Posterior vena cava (tissue), 2 donors: ENCODE data around the gene RALB. TPM values are rescaled to one million over a fixed set of nuclear protein-coding genes. Genes with fewer than 3 reads are reported as not detected.

Experiments
- DNase-seq: peaks from one replicate; pipeline ENCODE4 v3.0.0-alpha.2; 2020; ENCODE audit warnings: low spot score
- intact Hi-C, 2 donors: fragments of 100-400 bp; cut with DNase I; formaldehyde crosslinking; loops; one replicate each; pipeline versions ENCODE4 v1.14.1 to v1.14.2; 2022 to 2023
- total RNA-seq, 2 donors: library from RNA; stranded (reverse); fragmentation: NEBNext Ultra II Directional; extraction: Animal tissue kit (Norgen Biotek cat#: 25700); gene quantifications; one replicate each; pipeline ENCODE4 v1.2.1, GENCODE V29; 2021
- donor health status: DM: yes; HTN: yes; CAD: no.
- donor health status: DM: yes; HTN: yes; CAD: no.

RALB gene
- total RNA-seq, 2 donors from 2014 or later: 42.5 to 55.0 TPM

GRCh38 chr2:120255986-120256650 lies 3.5 kb downstream of the RALB start:
- DNase-seq: peak; percentile 5
- intact Hi-C loops: loop anchor here in 1 of 2 donors (10.0 kb wide), 1 partner anchor 1719 kb away; no protein-coding TSS in a partner anchor

- intact Hi-C loops: loop anchor here in 1 of 2 donors (10.0 kb wide), 1 partner anchor 1718 kb away; no protein-coding TSS in a partner anchor
Measured at GRCh38 chr2:120256651-120257000, 4.0 kb downstream of the RALB start.

DNA sequence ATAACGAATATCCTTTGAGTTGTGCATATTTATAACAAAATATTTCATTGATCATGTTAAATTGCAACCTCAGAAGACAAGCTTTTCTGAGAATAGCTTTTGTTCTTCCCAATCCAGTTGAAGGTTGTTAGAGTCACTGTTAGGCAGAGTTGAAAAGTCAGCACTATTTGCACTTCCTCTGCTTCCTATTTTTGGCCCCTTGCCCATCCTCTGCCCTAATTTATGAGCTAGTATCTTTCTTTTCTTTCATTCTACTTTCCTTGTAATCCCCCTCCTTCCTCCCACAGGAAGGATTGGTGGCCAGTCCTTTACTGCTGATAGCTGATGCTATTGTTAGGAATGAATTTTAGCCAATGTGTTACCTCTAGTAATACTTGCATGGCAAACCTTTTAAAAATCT lies 4.9 kb downstream of the RALB start:
- no peak for DNase-seq
- intact Hi-C loops: loop anchor here in 1 of 2 donors (10.0 kb wide), 1 partner anchor 1717 kb away; no protein-coding TSS in a partner anchor

More at GRCh38 chr2:120256651-120257000, 4.0 kb downstream of the RALB start:
- no peak for DNase-seq

DNA sequence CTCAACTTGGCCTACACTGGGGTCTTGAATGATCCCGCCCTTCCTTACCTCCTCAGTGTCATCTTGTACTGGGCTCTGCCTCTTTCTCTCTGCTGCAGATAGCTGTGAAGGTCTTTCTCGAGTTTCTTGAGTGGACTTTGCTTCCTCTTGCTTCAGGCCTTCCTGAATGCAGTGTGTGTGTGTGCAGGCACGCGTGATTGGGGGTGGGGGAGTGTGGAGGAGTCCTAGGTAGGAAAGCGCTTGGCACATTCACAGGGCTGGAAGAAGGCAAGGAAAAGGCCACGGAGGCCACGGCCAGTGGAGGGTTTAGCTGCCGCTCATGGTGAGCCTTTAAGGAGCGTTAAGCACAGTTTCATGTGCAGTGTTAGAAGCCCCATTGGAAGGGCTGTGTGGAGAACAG lies 5.5 kb downstream of the RALB start:
- intact Hi-C loops: loop anchor here in 1 of 2 donors (10.0 kb wide), 1 partner anchor 1717 kb away; no protein-coding TSS in a partner anchor
- DNase-seq: peak; percentile 46

- intact Hi-C loops: loop anchor here in 1 of 2 donors (10.0 kb wide), 1 partner anchor 1715 kb away; no protein-coding TSS in a partner anchor
- peak; percentile 22 for DNase-seq
Measured at GRCh38 chr2:120259939-120260338, 7.3 kb downstream of the RALB start.

DNA sequence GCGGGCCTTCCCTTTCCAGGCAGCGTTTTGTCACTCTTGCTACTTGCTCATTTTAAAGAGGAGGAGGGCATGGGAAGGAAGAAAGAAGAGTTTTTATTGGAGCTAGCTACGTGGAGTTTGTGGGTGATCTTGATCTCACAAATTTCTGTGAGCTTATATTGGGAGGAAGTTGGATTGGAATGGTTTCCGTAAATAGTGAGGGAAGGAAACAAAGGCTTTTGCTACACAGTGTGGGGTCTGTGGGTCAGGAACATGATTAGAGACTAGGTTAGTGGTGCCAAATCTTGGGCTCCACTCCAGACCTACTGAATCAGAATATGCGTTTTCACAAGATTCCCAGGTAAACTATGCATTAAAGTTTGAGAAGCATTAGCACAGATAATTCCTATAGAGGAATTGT lies 8.1 kb downstream of the RALB start:
- no peak for DNase-seq
- intact Hi-C loops: no loop called here

DNA sequence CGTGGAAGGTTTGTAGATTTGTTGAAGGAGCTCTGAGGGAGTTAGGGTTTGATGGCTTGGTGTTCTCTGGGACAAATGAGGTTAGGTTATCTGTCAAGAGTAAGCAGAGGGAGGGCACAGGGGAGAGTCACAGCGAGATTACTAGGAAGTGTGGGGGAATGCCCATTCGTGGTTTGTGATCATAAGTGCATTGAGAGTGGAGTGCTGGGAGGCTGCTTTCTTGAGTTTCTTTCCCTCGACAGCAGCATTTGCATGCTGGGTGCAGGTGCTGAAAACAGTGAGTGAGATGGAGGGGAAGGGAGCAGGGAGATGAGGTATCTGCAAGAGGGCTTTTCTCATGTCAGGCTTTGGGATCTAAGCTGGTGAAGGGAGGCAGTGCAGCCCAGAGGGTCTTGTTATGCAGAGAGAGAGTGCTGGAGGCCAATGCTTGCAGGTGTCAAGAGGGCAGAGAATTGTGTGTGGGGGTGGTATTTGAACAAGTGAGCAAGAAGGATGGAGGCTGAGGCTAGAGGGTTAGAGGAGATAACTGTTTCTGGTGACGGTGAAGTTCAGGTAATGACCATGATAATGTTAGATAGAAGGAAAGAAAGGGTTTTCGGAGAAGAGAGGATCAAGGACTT lies 8.8 kb downstream of the RALB start:
- DNase-seq: peak; percentile 32
- intact Hi-C loops: no loop called here

GRCh38 chr2:120262150-120262549 lies 9.5 kb downstream of the RALB start:
- DNase-seq: peak; percentile 46
- intact Hi-C loops: no loop called here

- peak; percentile 23 for DNase-seq
- intact Hi-C loops: no loop called here
Measured at GRCh38 chr2:120262761-120263428, 10.2 kb downstream of the RALB start.

GRCh38 chr2:120265006-120265405 lies 12.4 kb downstream of the RALB start:
- DNase-seq: peak; percentile 19
- intact Hi-C loops: no loop called here

GRCh38 chr2:120267348-120267747 lies 14.7 kb downstream of the RALB start:
- intact Hi-C loops: no loop called here
- DNase-seq: peak; percentile 41

GRCh38 chr2:120269076-120269744 lies 16.6 kb downstream of the RALB start:
- intact Hi-C loops: no loop called here
- no peak for DNase-seq

- intact Hi-C loops: no loop called here
- no peak for DNase-seq
Measured at GRCh38 chr2:120269816-120270215, 17.2 kb downstream of the RALB start.

DNA sequence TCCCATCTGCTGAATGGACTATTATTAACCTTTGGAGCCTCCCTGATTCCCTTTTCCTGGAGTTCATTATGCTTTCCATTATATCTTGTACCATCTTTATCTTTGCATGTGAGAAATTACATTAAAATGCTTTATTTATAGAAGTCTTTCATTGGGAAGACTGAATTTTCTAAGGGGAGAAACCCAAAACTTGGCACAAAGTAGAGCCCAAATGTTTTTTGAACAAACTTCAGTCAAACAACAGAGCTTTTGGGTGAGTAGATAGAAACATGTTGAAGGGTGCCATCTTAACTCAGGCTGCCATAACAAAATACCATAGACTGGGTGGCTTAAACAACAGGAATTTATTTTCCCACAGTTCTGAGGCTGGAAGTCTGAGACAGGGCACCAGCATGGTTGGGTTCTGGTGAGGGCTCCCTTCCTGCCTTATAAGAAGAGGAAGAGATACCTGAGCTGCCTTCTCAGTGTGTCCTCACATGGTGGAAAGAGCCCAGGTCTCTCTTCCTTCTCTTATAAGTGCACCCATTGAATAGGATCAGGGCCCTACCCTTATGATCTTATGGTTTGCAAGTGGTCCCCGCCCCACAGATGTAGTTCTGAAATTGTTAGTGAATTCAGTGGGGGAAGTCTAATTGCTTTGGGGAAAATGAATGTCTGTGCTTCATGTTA lies 19.2 kb downstream of the RALB start:
- intact Hi-C loops: no loop called here

DNA sequence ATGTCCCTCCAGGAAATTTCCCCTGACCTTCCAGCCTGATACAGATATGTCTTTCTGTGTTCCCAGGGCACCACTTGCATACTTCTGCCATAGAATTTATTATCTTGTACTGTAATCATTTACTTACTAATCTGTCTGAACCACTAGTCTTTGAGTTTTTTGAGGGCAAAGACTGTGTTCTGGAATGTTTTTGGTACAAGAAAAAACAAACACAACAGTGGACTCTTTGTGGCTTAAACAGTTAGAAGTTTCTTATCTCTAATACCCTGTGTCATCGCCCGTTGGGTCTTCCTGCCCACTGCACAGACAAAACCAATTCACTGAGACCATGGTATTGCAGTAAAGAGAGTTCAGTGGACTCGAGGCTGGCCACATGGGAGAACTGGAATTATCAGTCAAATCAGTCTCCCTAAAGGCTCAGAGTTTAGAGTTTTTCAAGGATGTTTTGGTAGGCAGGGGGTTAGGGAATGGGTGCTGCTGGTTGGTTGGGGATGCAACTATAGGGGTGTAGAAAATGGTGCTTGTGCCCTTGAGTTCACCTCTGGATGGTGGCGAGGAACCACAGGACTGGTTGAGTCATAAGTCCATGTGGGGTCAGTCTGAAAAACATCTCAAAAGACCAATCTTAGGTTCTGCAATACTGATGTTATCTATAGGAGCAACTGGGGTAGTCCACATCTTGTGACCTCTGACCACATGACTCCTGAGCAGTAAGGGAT lies 20.3 kb downstream of the RALB start:
- intact Hi-C loops: no loop called here
- no peak for DNase-seq

More for the DNA sequence above, 19.2 kb downstream of the RALB start:
- DNase-seq: no peak

DNA sequence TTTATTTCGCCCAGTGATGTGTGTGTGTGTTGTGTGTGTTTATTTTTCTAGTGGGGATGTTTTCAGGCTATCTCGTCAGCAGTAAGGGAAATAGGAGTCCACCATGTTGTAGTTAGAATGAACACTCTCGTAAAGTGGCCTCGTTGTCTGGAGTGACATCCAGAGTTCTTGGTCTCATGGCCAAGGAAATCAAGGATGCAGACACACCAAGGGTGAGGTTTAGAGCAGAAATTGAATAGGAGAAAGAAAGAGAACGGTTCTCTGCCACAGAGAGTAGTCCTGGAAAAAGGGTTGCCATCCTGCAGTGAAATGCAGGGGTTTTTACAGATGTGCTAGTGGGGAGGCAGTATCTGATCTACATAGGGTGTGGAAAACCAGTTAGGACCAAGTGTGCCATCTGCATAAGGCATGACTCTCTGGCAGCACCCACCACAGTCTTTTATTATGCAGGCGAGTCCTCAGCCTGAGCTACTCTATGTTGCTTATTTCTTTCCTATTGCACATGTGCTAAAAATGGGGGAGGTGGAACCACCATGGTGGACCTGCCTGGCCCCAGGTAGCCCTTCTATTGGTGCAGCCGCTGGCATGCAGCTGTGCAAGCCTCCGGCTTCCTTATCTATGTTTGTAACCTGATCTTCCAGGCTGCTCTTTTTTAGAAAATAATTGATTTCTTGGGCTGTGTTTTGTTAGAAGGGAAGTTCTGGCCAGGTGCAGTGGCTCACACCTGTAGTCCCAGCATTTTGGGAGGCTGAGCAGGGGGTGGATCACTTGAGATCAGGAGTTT lies 23.2 kb downstream of the RALB start:
- intact Hi-C loops: no loop called here
- no peak for DNase-seq

GRCh38 chr2:120277505-120278205 lies 25.0 kb downstream of the RALB start:
- no peak for DNase-seq
- intact Hi-C loops: no loop called here
